ENCODE results near the gene SPR. TPM values are rescaled to one million over a fixed set of nuclear protein-coding genes. Genes with fewer than 3 reads are reported as not detected.

SPR gene
- total RNA-seq, 1 donor from 2014 or later: 46.2 TPM

DNA sequence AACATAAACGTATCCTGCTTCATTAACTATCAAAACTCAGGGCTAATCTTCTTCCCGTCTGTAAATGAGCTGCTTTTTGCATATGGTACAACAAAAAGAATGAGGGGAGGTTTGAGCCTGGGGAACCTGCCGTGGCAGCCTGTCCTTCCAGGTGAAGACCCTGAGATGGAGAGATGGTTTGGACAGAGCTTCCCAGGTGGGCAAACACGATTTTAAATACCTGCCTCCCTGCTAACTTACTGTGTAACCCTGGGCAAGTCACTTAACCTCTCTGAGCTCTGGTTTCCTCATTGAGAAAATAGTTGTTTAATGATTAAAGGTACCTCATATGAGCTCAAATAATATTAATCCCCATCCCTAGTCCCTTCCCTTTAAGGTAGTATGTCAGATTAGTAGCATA is 39.2 kb downstream of the SPR start:
- no peak overlapping the region for H3K27ac ChIP-seq
- intact Hi-C loops (cut with DNase I): no loop called here
- peaks cover 86% of the 10 kb centered on the region for H3K27me3 ChIP-seq (ENCODE audit: low read depth)

DNA sequence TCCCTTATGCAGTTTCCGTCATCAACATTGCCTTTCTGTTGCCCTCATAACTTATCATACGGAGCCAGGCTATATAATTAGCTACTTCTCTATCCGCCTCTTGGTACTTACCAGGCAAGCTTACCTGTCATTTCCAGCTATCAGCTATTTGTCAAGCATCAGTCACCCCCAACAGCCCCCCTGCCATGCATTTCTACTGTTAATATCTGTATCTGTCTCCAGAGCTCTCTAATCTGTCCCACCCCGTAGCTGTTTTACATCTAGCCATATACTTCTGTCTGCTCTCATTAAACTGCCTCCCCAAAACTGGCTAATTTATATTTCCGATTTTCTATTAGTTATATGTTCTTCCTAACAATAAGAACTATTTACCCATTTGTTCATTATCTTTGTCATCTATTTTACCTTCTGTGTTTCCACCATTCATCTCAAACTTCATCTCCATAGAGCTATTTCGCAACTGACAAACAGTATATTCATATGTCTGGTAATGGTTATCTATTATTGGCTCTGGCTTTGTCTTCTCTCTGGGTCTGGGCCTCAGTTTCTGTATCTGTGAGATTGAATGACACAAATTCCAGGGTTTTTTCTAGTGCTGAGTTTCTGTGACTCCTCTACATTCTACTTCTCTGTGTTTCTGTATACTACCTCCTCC is 39.7 kb downstream of the SPR start:
- DNase-seq (no peak), ATAC-seq (no peak)
- TF ChIP-seq, protein P1, sequence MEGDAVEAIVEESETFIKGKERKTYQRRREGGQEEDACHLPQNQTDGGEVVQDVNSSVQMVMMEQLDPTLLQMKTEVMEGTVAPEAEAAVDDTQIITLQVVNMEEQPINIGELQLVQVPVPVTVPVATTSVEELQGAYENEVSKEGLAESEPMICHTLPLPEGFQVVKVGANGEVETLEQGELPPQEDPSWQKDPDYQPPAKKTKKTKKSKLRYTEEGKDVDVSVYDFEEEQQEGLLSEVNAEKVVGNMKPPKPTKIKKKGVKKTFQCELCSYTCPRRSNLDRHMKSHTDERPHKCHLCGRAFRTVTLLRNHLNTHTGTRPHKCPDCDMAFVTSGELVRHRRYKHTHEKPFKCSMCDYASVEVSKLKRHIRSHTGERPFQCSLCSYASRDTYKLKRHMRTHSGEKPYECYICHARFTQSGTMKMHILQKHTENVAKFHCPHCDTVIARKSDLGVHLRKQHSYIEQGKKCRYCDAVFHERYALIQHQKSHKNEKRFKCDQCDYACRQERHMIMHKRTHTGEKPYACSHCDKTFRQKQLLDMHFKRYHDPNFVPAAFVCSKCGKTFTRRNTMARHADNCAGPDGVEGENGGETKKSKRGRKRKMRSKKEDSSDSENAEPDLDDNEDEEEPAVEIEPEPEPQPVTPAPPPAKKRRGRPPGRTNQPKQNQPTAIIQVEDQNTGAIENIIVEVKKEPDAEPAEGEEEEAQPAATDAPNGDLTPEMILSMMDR (IDR thresholded peaks at IDR 0.05): no peak
- H3K36me3 ChIP-seq: no peaks in the 10 kb centered on the region
- H3K4me1 ChIP-seq: peaks cover 16% of the 10 kb centered on the region
- peaks cover 84% of the 10 kb centered on the region for H3K27me3 ChIP-seq (ENCODE audit: low read depth)
- intact Hi-C loops (cut with DNase I): no loop called here
- H3K9me3 ChIP-seq: no peaks in the 10 kb centered on the region
- H3K27ac ChIP-seq: no peak overlapping the region
- no peak overlapping the region for H3K4me3 ChIP-seq

More for the DNA sequence above, 39.2 kb downstream of the SPR start:
- peaks cover 16% of the 10 kb centered on the region for H3K4me1 ChIP-seq
- TF ChIP-seq, protein P1 (IDR thresholded peaks at IDR 0.05): no peak
- no peaks in the 10 kb centered on the region for H3K9me3 ChIP-seq
- no peak for DNase-seq
- no peak overlapping the region for H3K4me3 ChIP-seq
- H3K36me3 ChIP-seq: no peaks in the 10 kb centered on the region
- ATAC-seq: no peak

DNA sequence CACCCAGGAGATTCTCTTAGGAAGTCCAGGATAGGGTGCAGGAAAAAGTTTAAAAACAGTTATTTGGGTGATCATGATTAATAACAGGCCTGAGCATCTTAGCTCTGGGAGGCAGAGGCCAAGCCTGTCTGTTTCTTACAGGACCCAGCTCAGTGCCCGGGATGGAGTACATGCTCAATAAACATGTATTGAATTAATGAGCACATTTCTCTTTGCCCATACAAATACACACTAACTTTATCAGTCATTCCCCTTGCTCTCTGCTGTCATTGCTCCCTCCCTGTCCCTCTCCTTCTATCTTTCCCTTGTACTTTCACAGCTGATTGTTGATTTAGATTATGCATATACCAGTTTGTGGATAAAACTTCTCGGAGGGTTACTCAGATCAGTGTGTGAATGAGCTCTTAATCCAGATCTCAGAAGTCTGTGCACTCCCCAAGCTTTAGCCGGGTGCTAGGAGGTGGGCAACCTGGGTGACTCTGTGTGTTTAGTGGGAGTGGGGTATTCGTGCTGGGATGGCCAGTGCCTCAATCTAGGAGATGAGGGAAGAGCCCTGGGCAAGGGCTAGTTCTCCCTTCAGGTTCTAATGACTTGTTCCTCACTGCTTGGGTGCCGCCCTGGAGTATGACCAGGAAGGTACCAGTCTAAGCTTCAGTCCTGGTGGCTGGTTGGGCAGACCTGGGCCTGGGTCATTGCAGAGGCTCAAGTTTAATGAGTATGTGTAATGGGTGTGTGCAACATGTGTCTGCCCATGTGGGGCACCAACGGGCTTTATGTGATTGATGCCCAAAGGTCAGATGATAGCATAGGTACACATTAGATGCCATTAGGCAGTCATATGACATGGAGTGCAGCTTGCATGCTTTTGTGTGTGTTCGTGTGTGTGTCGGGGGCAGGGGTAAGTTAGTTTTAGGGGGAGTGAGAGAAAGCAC is 40.7 kb downstream of the SPR start:
- no peak for DNase-seq
- intact Hi-C loops (cut with DNase I): no loop called here
- Histone ChIP-seq H3K27ac (no peak overlapping the region), H3K9me3 (no peaks in the 10 kb centered on the region), H3K36me3 (no peaks in the 10 kb centered on the region), H3K27me3 (ENCODE audit: low read depth) (peaks cover 76% of the 10 kb centered on the region), H3K4me1 (peaks cover 16% of the 10 kb centered on the region), H3K4me3 (no peak overlapping the region)
- ATAC-seq: no peak
- TF ChIP-seq, protein P1 (IDR thresholded peaks at IDR 0.05): no peak

DNA sequence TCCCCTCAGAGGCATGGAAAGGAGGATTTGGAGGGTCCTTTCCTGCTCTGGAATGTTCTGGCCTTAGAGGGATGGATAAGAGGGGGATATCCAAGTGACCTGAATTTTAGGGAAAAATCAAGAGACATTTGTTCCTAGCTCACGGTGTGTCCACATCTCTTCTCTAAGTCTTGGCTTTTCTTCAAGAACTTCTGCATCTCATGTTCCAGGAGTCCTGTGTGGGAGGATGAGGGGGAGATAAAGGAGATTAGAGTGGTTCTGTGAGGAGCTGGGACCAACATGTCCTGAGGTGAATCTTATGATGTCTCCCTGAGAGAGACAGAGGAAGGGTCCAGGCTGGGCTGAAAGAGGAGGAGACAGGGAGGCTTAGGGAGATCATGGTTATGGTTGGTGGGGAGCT is 41.8 kb downstream of the SPR start:
- TF ChIP-seq, protein P1 (IDR thresholded peaks at IDR 0.05): no peak
- no peak for DNase-seq
- Histone ChIP-seq H3K9me3 (no peaks in the 10 kb centered on the region), H3K4me3 (no peak overlapping the region), H3K4me1 (peaks cover 11% of the 10 kb centered on the region), H3K36me3 (no peaks in the 10 kb centered on the region), H3K27me3 (ENCODE audit: low read depth) (peaks cover 67% of the 10 kb centered on the region), H3K27ac (no peak overlapping the region)
- no peak for ATAC-seq
- intact Hi-C loops (cut with DNase I): no loop called here

DNA sequence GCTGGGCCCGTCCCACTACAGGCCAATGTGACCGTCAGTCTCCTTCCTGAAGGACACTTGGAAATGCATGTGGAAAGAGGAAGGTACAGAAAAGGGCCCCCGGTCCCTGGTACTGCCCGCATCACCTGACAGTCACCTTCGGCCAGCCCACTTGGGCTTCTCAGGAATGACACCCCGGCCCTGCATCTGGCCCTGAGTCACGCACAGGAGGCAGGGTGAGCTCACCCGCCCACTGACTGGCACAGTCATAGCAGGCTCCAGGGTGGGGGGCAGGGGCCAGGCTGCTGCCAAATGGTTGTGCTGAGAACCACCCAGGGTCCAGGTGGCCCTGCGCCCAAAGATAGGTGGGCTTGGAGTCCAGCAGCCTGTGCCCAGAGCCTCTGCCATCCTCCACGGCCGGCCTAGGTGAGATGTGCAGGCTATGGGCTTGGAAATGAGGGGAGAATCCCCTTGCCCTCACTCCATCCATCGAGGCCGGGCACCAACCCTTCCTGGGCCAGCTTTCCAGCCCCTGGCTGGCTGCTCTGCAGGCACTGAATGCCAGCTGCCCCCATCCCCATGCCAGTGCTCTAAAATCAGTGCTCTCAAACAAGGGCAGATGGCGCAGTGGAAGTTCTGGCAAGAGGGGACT is 44.2 kb downstream of the SPR start:
- intact Hi-C loops (cut with DNase I): no loop called here
- TF ChIP-seq, protein P1 (IDR thresholded peaks at IDR 0.05): no peak
- DNase-seq (no peak), ATAC-seq (no peak)
- Histone ChIP-seq H3K27me3 (ENCODE audit: low read depth) (peaks cover 46% of the 10 kb centered on the region), H3K9me3 (no peaks in the 10 kb centered on the region), H3K36me3 (no peaks in the 10 kb centered on the region), H3K4me1 (no peaks in the 10 kb centered on the region), H3K4me3 (no peak overlapping the region), H3K27ac (no peak overlapping the region)

Measured in lower lobe of right lung (tissue), 2 donors.